PC-3 (cell line): Measurements from ENCODE around the gene MRPL46. TPM values are rescaled to one million over a fixed set of nuclear protein-coding genes. Genes with fewer than 3 reads are reported as not detected.

Experiments
- ATAC-seq: fragments of 200-7000 bp; cut with Tn5 transposase; 2 replicates; pipeline ENCODE4 v1.9.1; 2020; ENCODE audit warnings: mild to moderate bottlenecking, moderate library complexity
- BruUV-seq: library from RNA; stranded (reverse); fragments of 400-500 nt; replicated peaks from 2 replicates; lab custom pipeline; 2021; lab: Mats Ljungman, UMichigan
- CTCF ChIA-PET: fragments of 300-600 bp; sonication (Branson Sonifier 250); formaldehyde crosslinking; loops from one replicate; lab custom pipeline; 2022; ENCODE audit warnings: antibody characterized with exemption; lab: Charles Lee
- POLR2A ChIA-PET: fragments of 300-600 bp; sonication (Branson Sonifier 250); formaldehyde crosslinking; loops from one replicate; lab custom pipeline; 2022; ENCODE audit warnings: antibody characterized with exemption; ENCODE audit not compliant: unreplicated experiment; lab: Charles Lee
- DNase-seq: peaks from one replicate; pipeline ENCODE4 v3.0.0-alpha.2; 2015
- H2AFZ ChIP-seq: fragments of 300-600 bp; sonication (generic); 2 replicates; pipeline ENCODE4 v1.6.0; 2016; ENCODE audit warnings: antibody characterized with exemption, low read length
- H3F3A ChIP-seq: fragments of 300-600 bp; sonication (generic); one replicate; pipeline ENCODE4 v1.6.0; 2017; ENCODE audit warnings: antibody characterized with exemption, low read length, control low read depth, mild to moderate bottlenecking; ENCODE audit not compliant: unreplicated experiment
- H3K27ac ChIP-seq: fragments of 300-600 bp; sonication (generic); 2 replicates; pipeline ENCODE4 v1.5.1; 2016; ENCODE audit warnings: mild to moderate bottlenecking, low read length
- H3K27me3 ChIP-seq: fragments of 300-600 bp; sonication (generic); 2 replicates; pipeline ENCODE4 v1.6.1; 2016; ENCODE audit warnings: low read length, mixed read lengths
- H3K36me3 ChIP-seq: fragments of 300-600 bp; sonication (generic); 2 replicates; pipeline ENCODE4 v1.6.1; 2016; ENCODE audit warnings: low read depth, mixed run types, low read length, mixed read lengths
- H3K4me1 ChIP-seq: fragments of 300-600 bp; sonication (generic); 2 replicates; pipeline ENCODE4 v1.5.1; 2016; ENCODE audit warnings: low read length; ENCODE audit not compliant: insufficient read depth
- H3K4me2 ChIP-seq: fragments of 300-600 bp; sonication (generic); 2 replicates; pipeline ENCODE4 v1.6.0; 2016; ENCODE audit warnings: low read length
- H3K4me3 ChIP-seq: fragments of 300-600 bp; sonication (generic); 2 replicates; pipeline ENCODE4 v1.5.1; 2016; ENCODE audit warnings: mild to moderate bottlenecking, low read length, mixed read lengths
- H3K79me2 ChIP-seq: fragments of 300-600 bp; sonication (generic); 2 replicates; pipeline ENCODE4 v1.6.1; 2017; ENCODE audit warnings: low read length, mixed read lengths
- H3K9ac ChIP-seq: fragments of 300-600 bp; sonication (generic); 2 replicates; pipeline ENCODE4 v1.6.0; 2016; ENCODE audit warnings: mild to moderate bottlenecking, low read length
- H3K9me2 ChIP-seq: fragments of 300-600 bp; sonication (generic); replicated peaks from 2 replicates; pipeline ENCODE4 v1.6.1; 2016; ENCODE audit warnings: mixed run types, low read length, mixed read lengths
- H3K9me3 ChIP-seq: fragments of 300-600 bp; sonication (generic); 2 replicates; pipeline ENCODE4 v1.6.1; 2016; ENCODE audit warnings: low read length, mixed read lengths
- H4K20me1 ChIP-seq: fragments of 300-600 bp; sonication (generic); 2 replicates; pipeline ENCODE4 v1.6.1; 2016; ENCODE audit warnings: low read length, mixed read lengths
- EZH2 ChIP-seq: fragments of 300-600 bp; sonication (generic); IDR thresholded peaks from one replicate; pipeline ENCODE4 v1.6.1; 2017; ENCODE audit warnings: antibody characterized with exemption, mild to moderate bottlenecking, low read length; ENCODE audit not compliant: unreplicated experiment
- EZH2phosphoT487 ChIP-seq: fragments of 300-600 bp; sonication (generic); IDR thresholded peaks from 2 replicates; pipeline ENCODE4 v1.6.1; 2018; ENCODE audit warnings: mild to moderate bottlenecking, antibody characterized with exemption, low read length, borderline replicate concordance
- intact Hi-C: fragments of 100-400 bp; cut with micrococcal nuclease; formaldehyde crosslinking; loops from 2 replicates; pipeline ENCODE4 v1.9.0; 2023
- total RNA-seq: library from RNA; depleted of rRNA; stranded (reverse); fragments of >200 nt; gene quantifications from 2 replicates; pipeline ENCODE4 v1.2.3, GENCODE V29; 2014
- TF ChIP-seq, protein P1 (sequence below): fragments of 300-600 bp; sonication (generic); conservative IDR thresholded peaks from 2 replicates; pipeline ENCODE4 v1.5.1; 2017; ENCODE audit warnings: antibody characterized with exemption, low read depth, mild to moderate bottlenecking, low read length

The MRPL46 gene
- total RNA-seq, 1 experiment from 2014 or later, result 33.9 TPM

DNA sequence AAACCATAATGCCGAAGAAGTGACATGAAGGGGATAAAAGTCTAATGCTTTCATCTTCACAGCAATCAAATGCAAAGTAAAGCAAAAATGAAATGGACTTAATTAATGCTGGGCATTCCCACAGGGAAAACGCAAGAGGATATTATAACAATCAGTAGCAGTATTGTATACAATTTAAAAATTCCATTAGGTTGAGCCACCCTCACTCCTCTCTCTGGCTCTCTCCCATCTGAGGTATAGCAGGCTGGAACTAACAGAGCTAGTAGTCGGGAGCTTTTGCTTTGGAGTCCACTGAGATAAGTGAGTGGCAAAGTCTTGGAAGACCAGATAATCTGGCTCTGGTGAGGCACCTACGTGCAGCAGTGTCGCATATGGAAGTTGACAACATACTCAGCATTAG, 45.4 kb upstream of the MRPL46 start:
- no peaks in the 10 kb centered on the region for H3F3A ChIP-seq
- H3K79me2 ChIP-seq, result no peaks in the 10 kb centered on the region
- CTCF ChIA-PET, result interaction anchor here (0.6 to 0.7 kb wide), 2 partner anchors 26 to 45 kb away, joined by 5 read pairs; partner anchors contain the start of genes MRPL46 and MRPS11
- peaks cover 6% of the 10 kb centered on the region; the same call in 1 of the 2 replicates for H3K4me1 ChIP-seq
- H2AFZ ChIP-seq, result no peak overlapping the region
- DNase-seq, result peak; percentile 24
- no peaks in the 10 kb centered on the region for H3K9me2 ChIP-seq
- intact Hi-C loops, result no loop called here
- no TSS peak for BruUV-seq
- no peak overlapping the region for H3K9ac ChIP-seq
- no peaks in the 10 kb centered on the region for H3K9me3 ChIP-seq
- H3K36me3 ChIP-seq, result no peaks in the 10 kb centered on the region
- peak; percentile 57 for ATAC-seq
- H3K4me3 ChIP-seq, result no peak overlapping the region
- no peaks in the 10 kb centered on the region for H3K27me3 ChIP-seq
- no peaks in the 10 kb centered on the region for H4K20me1 ChIP-seq
- POLR2A ChIA-PET, result no interaction called here
- no peak overlapping the region for H3K27ac ChIP-seq
- H3K4me2 ChIP-seq, result no peak overlapping the region
- TF ChIP-seq EZH2, result no peak
- TF ChIP-seq, protein P1, sequence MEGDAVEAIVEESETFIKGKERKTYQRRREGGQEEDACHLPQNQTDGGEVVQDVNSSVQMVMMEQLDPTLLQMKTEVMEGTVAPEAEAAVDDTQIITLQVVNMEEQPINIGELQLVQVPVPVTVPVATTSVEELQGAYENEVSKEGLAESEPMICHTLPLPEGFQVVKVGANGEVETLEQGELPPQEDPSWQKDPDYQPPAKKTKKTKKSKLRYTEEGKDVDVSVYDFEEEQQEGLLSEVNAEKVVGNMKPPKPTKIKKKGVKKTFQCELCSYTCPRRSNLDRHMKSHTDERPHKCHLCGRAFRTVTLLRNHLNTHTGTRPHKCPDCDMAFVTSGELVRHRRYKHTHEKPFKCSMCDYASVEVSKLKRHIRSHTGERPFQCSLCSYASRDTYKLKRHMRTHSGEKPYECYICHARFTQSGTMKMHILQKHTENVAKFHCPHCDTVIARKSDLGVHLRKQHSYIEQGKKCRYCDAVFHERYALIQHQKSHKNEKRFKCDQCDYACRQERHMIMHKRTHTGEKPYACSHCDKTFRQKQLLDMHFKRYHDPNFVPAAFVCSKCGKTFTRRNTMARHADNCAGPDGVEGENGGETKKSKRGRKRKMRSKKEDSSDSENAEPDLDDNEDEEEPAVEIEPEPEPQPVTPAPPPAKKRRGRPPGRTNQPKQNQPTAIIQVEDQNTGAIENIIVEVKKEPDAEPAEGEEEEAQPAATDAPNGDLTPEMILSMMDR, result no peak
- no peak for TF ChIP-seq EZH2phosphoT487

DNA sequence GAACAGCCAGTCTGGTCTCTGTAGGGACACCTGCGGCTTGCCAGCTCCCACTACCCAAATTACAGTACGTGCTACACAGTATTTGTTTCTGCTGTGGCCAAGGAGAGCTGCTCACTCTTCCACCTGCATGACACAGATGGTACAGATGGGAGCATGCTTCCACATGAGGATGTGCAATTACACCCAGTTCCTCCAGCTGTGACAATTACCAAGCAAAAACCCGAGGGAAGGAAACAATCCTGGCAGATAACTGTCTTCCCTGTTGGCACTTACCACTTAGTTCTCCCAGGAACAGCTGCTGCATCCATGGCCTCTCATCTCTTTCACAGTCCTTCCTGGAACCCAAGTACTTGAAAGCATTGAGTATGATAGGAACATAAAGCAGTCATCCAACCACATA, 44.9 kb upstream of the MRPL46 start:
- Histone ChIP-seq H3K9ac (no peak overlapping the region), H3F3A (no peaks in the 10 kb centered on the region), H3K4me2 (no peak overlapping the region), H3K4me1 (peaks cover 6% of the 10 kb centered on the region; the same call in 1 of the 2 replicates), H3K4me3 (no peak overlapping the region), H3K27ac (no peak overlapping the region), H4K20me1 (no peaks in the 10 kb centered on the region), H3K9me2 (no peaks in the 10 kb centered on the region), H3K9me3 (no peaks in the 10 kb centered on the region), H3K36me3 (no peaks in the 10 kb centered on the region), H2AFZ (no peak overlapping the region), H3K79me2 (no peaks in the 10 kb centered on the region), H3K27me3 (no peaks in the 10 kb centered on the region)
- ATAC-seq (no peak), DNase-seq (no peak)
- CTCF ChIA-PET, result interaction anchor here (0.6 kb wide), 1 partner anchor 25 kb away, joined by 5 read pairs; no protein-coding TSS in a partner anchor
- intact Hi-C loops, result no loop called here
- BruUV-seq, result no TSS peak
- no peak for TF ChIP-seq EZH2phosphoT487
- no peak for TF ChIP-seq EZH2
- TF ChIP-seq, protein P1, result no peak
- POLR2A ChIA-PET, result no interaction called here

DNA sequence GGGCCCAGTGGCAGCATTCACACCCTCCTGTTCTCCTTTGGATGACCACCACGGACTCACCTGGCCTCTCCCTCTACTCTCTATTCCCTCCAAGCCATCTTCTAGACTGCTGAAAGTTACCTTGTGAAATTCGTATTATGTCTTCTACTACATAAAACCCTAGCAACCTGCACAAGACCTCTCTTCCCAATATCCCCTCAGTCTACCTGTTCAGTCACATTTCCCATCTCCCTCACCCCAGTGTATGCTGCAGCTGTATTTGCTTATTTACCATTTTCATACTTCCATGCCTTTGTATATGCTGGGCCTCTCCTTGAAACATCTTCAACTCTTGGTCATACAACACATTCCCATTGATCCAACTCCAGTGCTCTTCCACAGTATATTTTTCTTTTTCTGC, 44.0 kb upstream of the MRPL46 start:
- Histone ChIP-seq H3K27ac (no peak overlapping the region), H3K9ac (no peak overlapping the region), H2AFZ (no peak overlapping the region), H3K36me3 (no peaks in the 10 kb centered on the region), H3K9me2 (no peaks in the 10 kb centered on the region), H3F3A (no peaks in the 10 kb centered on the region), H3K4me3 (no peak overlapping the region), H3K79me2 (no peaks in the 10 kb centered on the region), H3K4me1 (peaks cover 6% of the 10 kb centered on the region; the same call in 1 of the 2 replicates), H3K4me2 (no peak overlapping the region), H4K20me1 (no peaks in the 10 kb centered on the region), H3K9me3 (no peaks in the 10 kb centered on the region), H3K27me3 (no peaks in the 10 kb centered on the region)
- intact Hi-C loops, result no loop called here
- ATAC-seq (no peak), DNase-seq (no peak)
- no peak for TF ChIP-seq EZH2
- TF ChIP-seq, protein P1, result no peak
- no peak for TF ChIP-seq EZH2phosphoT487
- BruUV-seq, result no TSS peak
- POLR2A ChIA-PET, result no interaction called here
- CTCF ChIA-PET, result no interaction called here
